NCI-H2171 treated with DMSO at 0.1 percent for 48 hours (cell line): ENCODE measurements around the gene CYP2F1.
A peak's percentile ranks its signal among the peaks of the same experiment; 100 is the strongest.
"Not testable (repeated sequence)": the region's sequence is repeated elsewhere in the genome, so short reads cannot be mapped to it uniquely, and the experiment has no call there.

Experiments
- DNase-seq: peaks from one replicate; lab custom pipeline; 2025; lab: John Stamatoyannopoulos, UW

The CYP2F1 gene

GRCh38 chr19:41127801-41128300 lies 13.6 kb downstream of the CYP2F1 start:
- peak; percentile 67 for DNase-seq

GRCh38 chr19:41128692-41129091 lies 14.5 kb downstream of the CYP2F1 start:
- DNase-seq: no peak

GRCh38 chr19:41131186-41131585 lies 17.0 kb downstream of the CYP2F1 start:
- no peak for DNase-seq

GRCh38 chr19:41133260-41133659 lies 19.0 kb downstream of the CYP2F1 start:
- DNase-seq: no peak

GRCh38 chr19:41134616-41135015 lies 20.4 kb downstream of the CYP2F1 start:
- no peak for DNase-seq

- DNase-seq: not testable (repeated sequence)
Observed at GRCh38 chr19:41135390-41136384, 21.5 kb downstream of the CYP2F1 start.

- no peak for DNase-seq
Observed at GRCh38 chr19:41136636-41137455, 22.6 kb downstream of the CYP2F1 start.

GRCh38 chr19:41144403-41144802 lies 30.2 kb downstream of the CYP2F1 start:
- DNase-seq: peak; percentile 59

GRCh38 chr19:41149831-41150230 lies 35.6 kb downstream of the CYP2F1 start:
- DNase-seq: no peak

GRCh38 chr19:41150986-41151385 lies 36.8 kb downstream of the CYP2F1 start:
- DNase-seq: not testable (repeated sequence)

GRCh38 chr19:41154060-41154459 lies 39.8 kb downstream of the CYP2F1 start:
- no peak for DNase-seq

- no peak for DNase-seq
Observed at GRCh38 chr19:41156207-41156606, 42.0 kb downstream of the CYP2F1 start.

GRCh38 chr19:41159881-41160280 lies 45.6 kb downstream of the CYP2F1 start:
- DNase-seq: no peak

- DNase-seq: no peak
Observed at GRCh38 chr19:41161903-41162302, 47.7 kb downstream of the CYP2F1 start.

GRCh38 chr19:41166944-41167804 lies 52.9 kb downstream of the CYP2F1 start:
- no peak for DNase-seq

GRCh38 chr19:41172297-41173164 lies 58.3 kb downstream of the CYP2F1 start:
- DNase-seq: no peak

- DNase-seq: no peak
Observed at GRCh38 chr19:41174297-41174928, 60.2 kb downstream of the CYP2F1 start.

- DNase-seq: no peak
Observed at GRCh38 chr19:41175801-41176777, 61.9 kb downstream of the CYP2F1 start.
